IPS DF 4.7 (cell line): ENCODE measurements around the gene CBFA2T2.
"Not testable (repeated sequence)": the region's sequence is repeated elsewhere in the genome, so short reads cannot be mapped to it uniquely, and the experiment has no call there.

Experiments
- DNase-seq: peaks from one replicate; pipeline ENCODE4 v3.0.0-alpha.2; 2013; ENCODE audit warnings: low spot score; ENCODE audit errors: extremely low read depth

CBFA2T2 gene

GRCh38 chr20:33470866-33471265, 19.0 kb upstream of the CBFA2T2 start:
- DNase-seq, result no peak

GRCh38 chr20:33472868-33473435, 16.9 kb upstream of the CBFA2T2 start:
- no peak for DNase-seq

- DNase-seq, result no peak
Observed at GRCh38 chr20:33474097-33474873, 15.6 kb upstream of the CBFA2T2 start.

GRCh38 chr20:33474963-33475362, 14.9 kb upstream of the CBFA2T2 start:
- no peak for DNase-seq

GRCh38 chr20:33475381-33476152, 14.3 kb upstream of the CBFA2T2 start:
- DNase-seq, result no peak

- DNase-seq, result no peak
Observed at GRCh38 chr20:33477386-33478234, 12.3 kb upstream of the CBFA2T2 start.

GRCh38 chr20:33480048-33480447, 9.8 kb upstream of the CBFA2T2 start:
- no peak for DNase-seq

GRCh38 chr20:33481431-33481941, 8.4 kb upstream of the CBFA2T2 start:
- DNase-seq, result no peak

GRCh38 chr20:33482581-33482980, 7.3 kb upstream of the CBFA2T2 start:
- no peak for DNase-seq

- not testable (repeated sequence) for DNase-seq
Observed at GRCh38 chr20:33483186-33483585, 6.7 kb upstream of the CBFA2T2 start.

GRCh38 chr20:33488201-33488600, 1.7 kb upstream of the CBFA2T2 start:
- DNase-seq, result no peak

GRCh38 chr20:33488661-33489494, 1.0 kb upstream of the CBFA2T2 start:
- DNase-seq, result not testable (repeated sequence)

- peak; percentile 46 for DNase-seq
Observed at GRCh38 chr20:33489495-33490022, 337 bp upstream of the CBFA2T2 start.

- no peak for DNase-seq
Observed at GRCh38 chr20:33490934-33491656, 1.2 kb downstream of the CBFA2T2 start.

- no peak for DNase-seq
Observed at GRCh38 chr20:33493076-33493766, 3.3 kb downstream of the CBFA2T2 start.

GRCh38 chr20:33496776-33497175, 6.9 kb downstream of the CBFA2T2 start:
- not testable (repeated sequence) for DNase-seq

- DNase-seq, result no peak
Observed at GRCh38 chr20:33499355-33499754, 9.5 kb downstream of the CBFA2T2 start.

GRCh38 chr20:33501000-33501399, 11.1 kb downstream of the CBFA2T2 start:
- DNase-seq, result no peak

GRCh38 chr20:33503564-33503963, 13.7 kb downstream of the CBFA2T2 start:
- no peak for DNase-seq
